Skeletal muscle satellite cell (primary cell): ENCODE data around the gene NCAPG2.

ENCODE experiments used
- H3K27me3 ChIP-seq: 2 replicates; pipeline ENCODE4 v1.7.0; 2013; ENCODE audit warnings: low read length; ENCODE audit not compliant: control insufficient read depth, insufficient read depth
- H3K36me3 ChIP-seq: 2 replicates; pipeline ENCODE4 v1.7.0; 2013; ENCODE audit warnings: mild to moderate bottlenecking, control low read depth, low read length; ENCODE audit not compliant: insufficient read depth
- H3K4me1 ChIP-seq: 2 replicates; pipeline ENCODE4 v1.7.0; 2013; ENCODE audit warnings: low read length; ENCODE audit not compliant: control insufficient read depth, insufficient read depth
- H3K4me2 ChIP-seq: 2 replicates; pipeline ENCODE4 v1.7.0; 2013; ENCODE audit warnings: mild to moderate bottlenecking, low read length
- H3K4me3 ChIP-seq: 2 replicates; pipeline ENCODE4 v1.7.0; 2013; ENCODE audit warnings: low read length
- H3K9ac ChIP-seq: 2 replicates; pipeline ENCODE4 v1.7.0; 2013; ENCODE audit warnings: mild to moderate bottlenecking, low read depth, low read length, moderate library complexity
- H3K9me3 ChIP-seq: replicated peaks from 2 replicates; pipeline ENCODE4 v1.7.0; 2013; ENCODE audit warnings: mild to moderate bottlenecking, control low read depth, low read length

Gene NCAPG2

GRCh38 chr7:158662610-158663427, 41.8 kb downstream of the NCAPG2 start:
- Histone ChIP-seq H3K4me1 (no peaks in the 10 kb centered on the region), H3K4me3 (no peak overlapping the region), H3K36me3 (peaks cover 14% of the 10 kb centered on the region), H3K9me3 (no peaks in the 10 kb centered on the region), H3K9ac (no peak overlapping the region), H3K27me3 (no peaks in the 10 kb centered on the region), H3K4me2 (no peak overlapping the region)

DNA sequence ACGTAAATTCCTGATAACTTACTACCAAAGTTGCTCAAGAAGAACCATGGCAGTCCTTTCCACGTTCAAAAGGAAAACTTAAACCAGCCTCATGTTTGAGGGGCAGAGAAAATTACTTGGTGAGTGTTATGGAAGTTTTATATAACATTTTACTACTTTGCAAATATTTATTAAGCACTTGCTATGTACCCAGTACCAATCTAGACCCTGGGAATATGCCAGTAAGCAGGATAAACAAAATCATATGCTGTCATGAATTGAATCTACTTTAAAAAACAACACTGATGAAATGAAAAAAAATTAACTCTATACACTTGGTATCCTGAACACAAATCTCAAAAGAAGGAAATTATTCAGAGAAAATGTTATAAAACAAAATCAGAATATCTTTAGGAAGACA, 46.1 kb downstream of the NCAPG2 start:
- peaks cover 28% of the 10 kb centered on the region for H3K36me3 ChIP-seq
- no peak overlapping the region for H3K4me3 ChIP-seq
- no peaks in the 10 kb centered on the region for H3K27me3 ChIP-seq
- H3K4me1 ChIP-seq = no peaks in the 10 kb centered on the region
- H3K9me3 ChIP-seq = no peaks in the 10 kb centered on the region
- H3K4me2 ChIP-seq = no peak overlapping the region
- H3K9ac ChIP-seq = no peak overlapping the region

DNA sequence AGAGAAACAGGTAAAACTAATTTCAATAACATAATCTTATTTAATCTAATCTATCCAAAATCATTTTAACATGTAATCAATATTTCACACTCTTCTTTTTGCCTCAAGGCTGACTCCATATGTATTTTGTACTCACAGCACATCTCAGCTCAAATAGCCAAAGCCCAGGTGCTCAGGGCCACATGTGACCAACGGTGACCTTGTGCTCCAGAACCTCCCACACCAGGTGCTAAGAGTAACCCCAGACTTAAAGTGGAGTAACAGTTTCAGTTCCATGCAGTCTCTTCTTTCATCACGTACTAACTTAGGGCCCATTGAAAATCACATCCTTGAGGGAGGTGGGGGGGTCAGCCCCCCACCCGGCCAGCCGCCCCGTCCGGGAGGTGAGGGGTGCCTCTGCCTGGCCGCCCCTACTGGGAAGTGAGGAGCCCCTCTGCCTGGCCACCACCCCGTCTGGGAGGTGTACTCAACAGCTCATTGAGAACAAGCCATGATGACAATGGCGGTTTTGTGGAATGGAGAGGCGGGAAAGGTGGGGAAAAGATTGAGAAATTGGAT, 47.3 kb downstream of the NCAPG2 start:
- Histone ChIP-seq H3K9me3 (no peaks in the 10 kb centered on the region), H3K4me2 (no peak overlapping the region), H3K4me3 (no peak overlapping the region), H3K27me3 (no peaks in the 10 kb centered on the region), H3K4me1 (no peaks in the 10 kb centered on the region), H3K36me3 (peaks cover 19% of the 10 kb centered on the region), H3K9ac (no peak overlapping the region)

GRCh38 chr7:158655931-158656441, 48.6 kb downstream of the NCAPG2 start:
- Histone ChIP-seq H3K27me3 (no peaks in the 10 kb centered on the region), H3K4me3 (no peak overlapping the region), H3K9ac (no peak overlapping the region), H3K4me1 (peaks cover 12% of the 10 kb centered on the region), H3K4me2 (no peak overlapping the region), H3K9me3 (no peaks in the 10 kb centered on the region), H3K36me3 (peaks cover 23% of the 10 kb centered on the region)

- no peak overlapping the region for H3K4me3 ChIP-seq
- peaks cover 16% of the 10 kb centered on the region for H3K4me1 ChIP-seq
- no peak overlapping the region for H3K9ac ChIP-seq
- peaks cover 23% of the 10 kb centered on the region for H3K36me3 ChIP-seq
- no peak overlapping the region for H3K4me2 ChIP-seq
- H3K9me3 ChIP-seq = no peaks in the 10 kb centered on the region
- no peaks in the 10 kb centered on the region for H3K27me3 ChIP-seq
Observed at GRCh38 chr7:158655507-158655906, 49.1 kb downstream of the NCAPG2 start.

GRCh38 chr7:158651968-158652565, 52.5 kb downstream of the NCAPG2 start:
- no peaks in the 10 kb centered on the region for H3K27me3 ChIP-seq
- no peak overlapping the region for H3K4me2 ChIP-seq
- H3K9me3 ChIP-seq = no peaks in the 10 kb centered on the region
- H3K4me1 ChIP-seq = peaks cover 39% of the 10 kb centered on the region
- H3K36me3 ChIP-seq = peaks cover 24% of the 10 kb centered on the region
- no peak overlapping the region for H3K4me3 ChIP-seq
- H3K9ac ChIP-seq = no peak overlapping the region

DNA sequence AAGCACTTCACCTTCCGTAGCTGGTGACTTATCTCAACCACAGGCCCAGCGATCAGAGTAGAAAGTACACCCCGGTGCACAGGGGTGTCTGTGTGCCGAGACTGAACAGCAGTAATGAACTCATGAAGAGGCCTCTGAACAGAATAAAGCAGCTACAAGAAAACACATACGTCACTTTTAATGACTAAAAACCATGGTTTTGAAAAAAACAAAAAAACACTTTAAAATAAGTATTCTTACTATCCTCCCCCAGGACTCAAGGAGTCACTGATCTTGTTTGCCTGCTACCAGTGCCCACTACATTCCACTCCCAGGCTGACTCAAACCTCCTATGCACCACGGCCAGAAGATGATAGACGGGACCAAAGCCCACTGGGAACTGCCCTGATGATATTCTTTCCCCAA, 53.8 kb downstream of the NCAPG2 start:
- peak overlapping the region; percentile 5 for H3K4me3 ChIP-seq
- H3K9ac ChIP-seq = peak overlapping the region; percentile 67
- H3K4me1 ChIP-seq = peaks cover 39% of the 10 kb centered on the region
- H3K9me3 ChIP-seq = no peaks in the 10 kb centered on the region
- H3K4me2 ChIP-seq = peak overlapping the region; percentile 35
- H3K27me3 ChIP-seq = no peaks in the 10 kb centered on the region
- peaks cover 25% of the 10 kb centered on the region for H3K36me3 ChIP-seq

DNA sequence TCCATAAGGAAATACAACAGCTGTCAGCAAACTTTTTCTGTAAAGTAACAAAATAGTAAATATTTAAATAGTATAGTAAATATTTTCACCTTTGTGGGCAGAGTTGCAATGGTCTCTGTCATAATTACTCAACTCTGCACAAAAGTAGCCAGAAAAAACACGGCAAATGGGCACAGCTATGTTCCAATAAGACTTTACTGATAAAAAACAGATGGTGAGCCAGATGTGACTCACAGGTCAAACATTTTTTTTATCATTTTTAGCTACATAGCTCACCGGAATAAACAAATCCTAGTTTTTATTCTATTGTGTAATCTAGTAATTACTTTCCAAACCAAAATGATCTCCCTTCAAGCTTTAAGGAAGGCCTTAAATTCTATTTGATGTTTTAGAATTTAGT, 55.3 kb downstream of the NCAPG2 start:
- H3K4me2 ChIP-seq = peak overlapping the region; percentile 64
- H3K4me3 ChIP-seq = peak overlapping the region; percentile 40
- H3K27me3 ChIP-seq = no peaks in the 10 kb centered on the region
- peaks cover 39% of the 10 kb centered on the region for H3K4me1 ChIP-seq
- H3K9ac ChIP-seq = peak overlapping the region; percentile 67
- peaks cover 25% of the 10 kb centered on the region for H3K36me3 ChIP-seq
- H3K9me3 ChIP-seq = no peaks in the 10 kb centered on the region

- Histone ChIP-seq H3K4me2 (peak overlapping the region; percentile 64), H3K4me3 (peak overlapping the region; percentile 40), H3K9ac (peak overlapping the region; percentile 57), H3K4me1 (peaks cover 39% of the 10 kb centered on the region), H3K27me3 (no peaks in the 10 kb centered on the region), H3K9me3 (no peaks in the 10 kb centered on the region), H3K36me3 (peaks cover 28% of the 10 kb centered on the region)
Observed at GRCh38 chr7:158648787-158649186, 55.8 kb downstream of the NCAPG2 start.

GRCh38 chr7:158648168-158648567, 56.4 kb downstream of the NCAPG2 start:
- H3K4me1 ChIP-seq = peaks cover 39% of the 10 kb centered on the region
- no peaks in the 10 kb centered on the region for H3K27me3 ChIP-seq
- no peak overlapping the region for H3K4me2 ChIP-seq
- no peak overlapping the region for H3K4me3 ChIP-seq
- H3K36me3 ChIP-seq = peaks cover 33% of the 10 kb centered on the region
- H3K9me3 ChIP-seq = no peaks in the 10 kb centered on the region
- H3K9ac ChIP-seq = no peak overlapping the region

GRCh38 chr7:158647475-158647792, 57.2 kb downstream of the NCAPG2 start:
- H3K27me3 ChIP-seq = no peaks in the 10 kb centered on the region
- H3K4me3 ChIP-seq = no peak overlapping the region
- no peak overlapping the region for H3K9ac ChIP-seq
- H3K4me1 ChIP-seq = peaks cover 39% of the 10 kb centered on the region
- no peak overlapping the region for H3K4me2 ChIP-seq
- peaks cover 36% of the 10 kb centered on the region for H3K36me3 ChIP-seq
- no peaks in the 10 kb centered on the region for H3K9me3 ChIP-seq
